ENCODE measurements around the gene ST7. TPM values are rescaled to one million over a fixed set of nuclear protein-coding genes. Genes with fewer than 3 reads are reported as not detected.
A peak's percentile ranks its signal among the peaks of the same experiment; 100 is the strongest.

ST7 gene
- total RNA-seq, 2 experiments from 2014 or later: 5.2 to 5.9 TPM

DNA sequence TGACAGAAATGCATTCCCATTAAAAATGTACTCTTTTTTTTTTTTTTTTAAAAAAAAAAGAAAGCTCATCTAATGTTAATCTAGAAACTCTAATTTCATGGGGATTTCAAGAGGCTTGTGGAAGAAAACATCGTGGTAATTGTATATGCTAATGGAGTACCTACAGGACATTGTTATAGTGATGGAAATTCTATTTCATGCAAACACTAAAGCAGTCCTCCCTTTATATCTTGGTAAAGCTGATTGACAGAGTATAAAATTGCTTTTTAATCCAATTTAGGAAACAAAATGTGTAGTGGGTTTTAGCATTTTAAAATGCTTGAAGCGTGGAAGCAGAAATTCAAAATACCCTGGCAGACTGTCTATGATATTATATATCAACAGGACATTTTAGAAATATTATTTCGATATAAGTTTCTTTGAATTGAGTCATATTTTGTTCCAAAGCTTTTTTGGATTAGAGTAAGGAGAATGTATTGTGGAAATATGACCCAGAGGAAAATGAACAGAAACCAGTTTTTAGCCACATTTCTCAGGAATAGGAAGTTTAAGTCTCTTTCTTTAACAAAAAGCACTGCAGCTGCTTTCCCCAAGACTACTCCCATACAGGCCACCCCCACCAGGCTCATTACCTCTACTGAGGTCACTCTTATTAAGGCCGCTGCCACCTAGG lies 247.6 kb downstream of the ST7 start:
- ATAC-seq (no peak), DNase-seq (no peak)
- Mint-ChIP-seq H3K27me3 (ENCODE audit: low read depth) (no peaks in the 10 kb centered on the region), H3K4me3 (no peak overlapping the region), H3K27ac (no peak overlapping the region), H3K36me3 (ENCODE audit: low read depth) (no peaks in the 10 kb centered on the region), H3K4me1 (ENCODE audit: low read depth) (no peaks in the 10 kb centered on the region), H3K9me3 (ENCODE audit: insufficient read depth) (no peaks in the 10 kb centered on the region)
- ChIA-PET CTCF (interaction anchor here (1.0 to 2.3 kb wide), 2 partner anchors 12 kb away, joined by 4 to 6 read pairs; no protein-coding TSS in a partner anchor), POLR2A (no interaction called here)

DNA sequence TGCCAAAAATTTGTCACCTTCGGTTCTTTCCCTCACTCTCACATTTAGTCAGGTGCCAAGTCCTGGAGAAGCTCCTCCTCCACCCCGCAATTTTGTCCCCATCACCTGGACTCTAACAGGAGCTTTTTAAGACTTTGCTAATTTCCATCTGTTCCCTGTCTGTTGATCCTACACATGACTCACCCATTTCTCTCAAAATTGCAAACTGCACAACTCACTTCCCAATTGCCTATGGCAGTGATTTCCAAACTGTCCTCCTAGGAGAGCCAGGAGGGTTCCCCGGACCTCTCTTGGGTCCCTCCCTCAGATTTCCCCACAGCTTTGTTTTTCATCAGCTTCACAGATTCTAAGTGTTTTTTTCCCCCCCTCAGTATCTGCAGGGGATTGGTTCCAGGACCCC lies 249.2 kb downstream of the ST7 start:
- DNase-seq: no peak
- Mint-ChIP-seq H3K36me3 (ENCODE audit: low read depth) (no peaks in the 10 kb centered on the region), H3K27me3 (ENCODE audit: low read depth) (no peaks in the 10 kb centered on the region), H3K4me3 (no peak overlapping the region), H3K9me3 (ENCODE audit: insufficient read depth) (no peaks in the 10 kb centered on the region), H3K27ac (no peak overlapping the region), H3K4me1 (ENCODE audit: low read depth) (no peaks in the 10 kb centered on the region)
- no peak for ATAC-seq
- POLR2A ChIA-PET: no interaction called here
- CTCF ChIA-PET: interaction anchor here (2.3 kb wide), 1 partner anchor 10 kb away, joined by 6 read pairs; no protein-coding TSS in a partner anchor

DNA sequence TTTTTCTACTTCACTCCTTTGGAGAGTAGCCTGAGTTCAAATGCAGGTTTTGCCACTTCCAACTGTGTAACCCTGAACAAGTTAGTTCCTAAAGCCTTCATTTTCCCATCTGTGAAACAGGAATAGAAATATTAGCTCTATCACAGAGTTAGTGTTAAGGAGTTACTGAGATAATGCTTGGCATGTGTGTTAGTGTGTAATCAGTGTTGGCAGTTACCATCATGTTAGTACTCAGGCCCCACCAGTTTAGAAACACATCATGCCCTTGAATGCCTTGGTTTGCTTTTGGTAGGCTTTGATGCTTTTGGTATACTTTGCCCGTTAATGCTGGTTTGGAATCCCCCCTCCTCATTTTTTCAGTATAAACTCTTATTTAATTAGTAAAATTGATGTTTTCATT lies 249.9 kb downstream of the ST7 start:
- H3K4me1 Mint-ChIP-seq (ENCODE audit: low read depth): no peaks in the 10 kb centered on the region
- ChIA-PET CTCF (interaction anchor here (2.3 kb wide), 1 partner anchor 10 kb away, joined by 6 read pairs; no protein-coding TSS in a partner anchor), POLR2A (no interaction called here)
- no peak overlapping the region for H3K4me3 Mint-ChIP-seq
- ATAC-seq (no peak), DNase-seq (no peak)
- no peaks in the 10 kb centered on the region for H3K27me3 Mint-ChIP-seq (ENCODE audit: low read depth)
- no peaks in the 10 kb centered on the region for H3K9me3 Mint-ChIP-seq (ENCODE audit: insufficient read depth)
- H3K27ac Mint-ChIP-seq: no peak overlapping the region
- H3K36me3 Mint-ChIP-seq (ENCODE audit: low read depth): no peaks in the 10 kb centered on the region

DNA sequence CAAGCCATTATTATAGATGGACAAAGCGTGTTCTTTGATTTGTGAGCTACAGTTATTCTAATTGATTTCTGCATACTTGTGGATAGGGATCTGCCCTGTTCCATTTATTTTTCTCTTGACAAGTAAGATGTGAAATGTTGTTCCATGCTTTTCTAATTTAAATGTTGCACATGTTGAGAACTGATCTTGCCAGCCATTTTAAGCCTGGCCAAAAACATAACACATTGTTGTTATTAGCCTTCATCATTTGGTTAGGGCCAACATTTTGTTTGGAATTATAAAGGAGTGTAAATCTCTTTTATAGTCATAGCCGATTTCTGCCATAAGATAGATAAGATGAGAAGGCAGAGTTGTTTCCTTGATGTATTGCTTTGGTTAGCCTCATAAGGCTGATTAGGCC lies 252.6 kb downstream of the ST7 start:
- no peaks in the 10 kb centered on the region for H3K36me3 Mint-ChIP-seq (ENCODE audit: low read depth)
- H3K4me3 Mint-ChIP-seq: no peak overlapping the region
- ChIA-PET CTCF (no interaction called here), POLR2A (no interaction called here)
- no peaks in the 10 kb centered on the region for H3K27me3 Mint-ChIP-seq (ENCODE audit: low read depth)
- ATAC-seq (no peak), DNase-seq (no peak)
- no peaks in the 10 kb centered on the region for H3K9me3 Mint-ChIP-seq (ENCODE audit: insufficient read depth)
- no peak overlapping the region for H3K27ac Mint-ChIP-seq
- H3K4me1 Mint-ChIP-seq (ENCODE audit: low read depth): no peaks in the 10 kb centered on the region

DNA sequence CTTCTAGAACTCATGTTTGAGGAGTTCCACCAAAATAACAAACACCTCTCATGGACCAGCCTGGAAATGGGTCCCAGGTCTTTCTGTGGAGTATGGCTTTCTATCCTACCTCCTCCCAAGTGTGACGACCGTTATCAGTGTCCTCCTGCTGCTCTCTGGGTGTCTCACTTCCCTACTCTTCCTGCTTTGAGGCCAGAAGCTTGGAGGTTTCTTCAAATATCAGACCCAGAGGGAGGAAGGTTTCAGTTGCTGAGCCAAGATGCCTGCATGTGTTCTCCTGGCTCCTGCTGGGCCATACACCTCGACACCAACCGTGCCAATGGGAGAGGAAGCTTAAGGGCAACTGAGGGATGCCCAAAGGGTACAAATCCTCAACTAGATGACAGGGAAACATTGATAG lies 255.0 kb downstream of the ST7 start:
- H3K9me3 Mint-ChIP-seq (ENCODE audit: insufficient read depth): no peaks in the 10 kb centered on the region
- no peak overlapping the region for H3K27ac Mint-ChIP-seq
- POLR2A ChIA-PET: no interaction called here
- no peak for ATAC-seq
- H3K27me3 Mint-ChIP-seq (ENCODE audit: low read depth): no peaks in the 10 kb centered on the region
- H3K4me1 Mint-ChIP-seq (ENCODE audit: low read depth): no peaks in the 10 kb centered on the region
- CTCF ChIA-PET: no interaction called here
- no peaks in the 10 kb centered on the region for H3K36me3 Mint-ChIP-seq (ENCODE audit: low read depth)
- H3K4me3 Mint-ChIP-seq: no peak overlapping the region
- DNase-seq: no peak

DNA sequence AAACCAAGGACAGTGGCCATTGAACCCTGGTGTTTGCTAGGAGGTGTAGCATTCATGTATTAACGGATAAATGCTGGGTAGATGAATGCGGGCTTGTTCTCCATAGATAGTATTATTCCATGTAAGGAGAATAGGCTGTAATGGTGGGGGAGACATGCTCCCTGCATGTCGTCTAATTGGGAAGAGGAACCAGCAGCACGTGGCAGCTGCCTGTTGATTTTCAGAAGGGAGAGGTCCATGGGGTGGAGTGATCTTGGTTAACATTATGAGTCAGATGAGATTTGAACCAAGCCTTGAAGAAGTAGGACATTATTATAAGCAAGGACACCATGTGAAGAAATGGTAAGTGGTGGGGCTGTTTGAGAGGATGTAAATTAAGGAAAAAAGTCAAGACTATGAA lies 257.1 kb downstream of the ST7 start:
- DNase-seq: no peak
- CTCF ChIA-PET: no interaction called here
- POLR2A ChIA-PET: no interaction called here
- no peak for ATAC-seq
- Mint-ChIP-seq H3K27ac (no peak overlapping the region), H3K9me3 (ENCODE audit: insufficient read depth) (no peaks in the 10 kb centered on the region), H3K36me3 (ENCODE audit: low read depth) (no peaks in the 10 kb centered on the region), H3K4me3 (no peak overlapping the region), H3K4me1 (ENCODE audit: low read depth) (no peaks in the 10 kb centered on the region), H3K27me3 (ENCODE audit: low read depth) (no peaks in the 10 kb centered on the region)

DNA sequence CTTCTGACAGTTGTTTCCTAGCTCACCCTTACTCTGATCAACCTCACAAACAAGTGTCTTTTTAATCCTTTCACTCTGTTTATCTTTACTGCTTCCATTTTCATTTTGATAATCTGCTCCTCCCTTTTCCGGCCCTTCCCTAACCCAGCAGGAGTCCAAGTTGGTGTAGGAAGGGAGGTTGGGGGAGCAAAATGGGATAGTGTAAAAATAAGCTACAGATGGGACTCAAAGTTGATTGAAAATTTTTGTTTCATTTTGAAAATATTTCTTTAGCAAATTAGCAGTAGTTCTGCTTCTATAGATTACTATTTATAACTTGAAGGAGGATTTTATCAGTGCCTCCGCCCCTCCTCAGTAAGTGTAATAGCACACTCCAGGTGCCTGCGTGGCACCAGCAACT lies 257.6 kb downstream of the ST7 start:
- ATAC-seq (no peak), DNase-seq (no peak)
- Mint-ChIP-seq H3K36me3 (ENCODE audit: low read depth) (no peaks in the 10 kb centered on the region), H3K27ac (no peak overlapping the region), H3K4me1 (ENCODE audit: low read depth) (no peaks in the 10 kb centered on the region), H3K9me3 (ENCODE audit: insufficient read depth) (no peaks in the 10 kb centered on the region), H3K4me3 (no peak overlapping the region), H3K27me3 (ENCODE audit: low read depth) (no peaks in the 10 kb centered on the region)
- ChIA-PET CTCF (no interaction called here), POLR2A (no interaction called here)

DNA sequence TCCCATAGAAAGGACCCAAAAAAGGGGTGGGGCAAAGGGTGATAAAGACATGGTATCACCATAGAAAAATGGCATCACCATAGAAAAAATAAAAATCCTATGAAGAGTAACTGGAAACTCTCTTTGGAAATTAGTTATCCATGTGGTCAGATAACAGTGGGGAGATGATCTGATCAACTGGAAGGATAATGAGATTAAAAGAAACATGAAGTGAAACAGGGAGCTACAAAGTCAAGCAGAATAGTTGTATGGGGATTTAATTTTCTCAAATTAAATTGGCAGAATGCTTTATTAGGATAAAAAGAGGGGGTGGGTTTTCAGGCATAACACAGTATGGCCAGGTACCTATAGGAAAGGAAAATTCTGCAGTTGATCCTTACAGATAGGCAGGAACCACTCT lies 258.3 kb downstream of the ST7 start:
- no peaks in the 10 kb centered on the region for H3K36me3 Mint-ChIP-seq (ENCODE audit: low read depth)
- H3K4me3 Mint-ChIP-seq: no peak overlapping the region
- no peaks in the 10 kb centered on the region for H3K9me3 Mint-ChIP-seq (ENCODE audit: insufficient read depth)
- no peaks in the 10 kb centered on the region for H3K27me3 Mint-ChIP-seq (ENCODE audit: low read depth)
- CTCF ChIA-PET: no interaction called here
- no peak overlapping the region for H3K27ac Mint-ChIP-seq
- no peak for DNase-seq
- POLR2A ChIA-PET: no interaction called here
- no peaks in the 10 kb centered on the region for H3K4me1 Mint-ChIP-seq (ENCODE audit: low read depth)
- no peak for ATAC-seq

DNA sequence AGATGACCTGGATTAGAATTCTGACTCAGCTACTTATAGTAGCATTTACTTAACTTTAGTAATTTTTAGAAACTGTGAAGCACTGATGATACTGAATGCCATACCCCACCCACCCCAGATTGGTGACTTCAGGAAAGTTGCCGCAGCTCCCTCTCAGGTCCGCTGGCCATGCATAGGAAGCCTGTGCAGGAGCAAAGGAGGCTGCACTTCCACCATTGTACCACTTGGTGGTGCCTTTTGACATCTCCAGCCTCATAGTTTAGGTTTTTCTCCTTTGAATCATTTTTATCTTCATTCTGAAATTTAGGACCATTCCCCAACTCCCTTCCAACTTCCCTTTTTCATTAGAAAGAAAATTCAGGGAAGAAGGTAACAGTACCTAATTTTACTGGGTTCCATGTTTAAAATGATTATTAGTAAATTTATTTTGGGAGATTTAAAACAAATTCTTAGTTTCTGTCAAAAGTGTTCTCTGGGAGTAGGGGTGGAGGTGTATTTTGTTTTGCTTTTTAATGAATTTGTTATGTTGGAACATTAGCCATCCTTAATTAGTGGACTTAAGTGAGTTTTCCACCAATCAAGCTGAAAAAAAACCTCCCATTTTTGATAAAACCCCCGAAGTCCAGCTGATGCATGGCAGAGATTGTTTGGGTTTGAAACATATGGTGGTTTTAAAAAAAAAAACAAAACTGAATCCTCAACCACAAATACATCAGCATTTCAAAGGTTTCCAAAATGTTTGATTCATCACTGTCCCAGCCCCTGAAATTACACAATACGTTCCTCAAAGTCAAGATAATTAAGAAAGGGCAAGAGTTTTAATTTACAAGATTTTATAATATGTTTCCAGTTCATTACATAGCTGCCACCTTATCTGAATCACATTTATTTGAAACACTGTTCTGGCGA lies 259.9 kb downstream of the ST7 start:
- CTCF ChIA-PET: interaction anchor here (0.7 to 1.3 kb wide), 5 partner anchors 9 to 18 kb away, joined by 3 to 6 read pairs (median 4); no protein-coding TSS in a partner anchor
- ATAC-seq: peak; percentile 53

DNA sequence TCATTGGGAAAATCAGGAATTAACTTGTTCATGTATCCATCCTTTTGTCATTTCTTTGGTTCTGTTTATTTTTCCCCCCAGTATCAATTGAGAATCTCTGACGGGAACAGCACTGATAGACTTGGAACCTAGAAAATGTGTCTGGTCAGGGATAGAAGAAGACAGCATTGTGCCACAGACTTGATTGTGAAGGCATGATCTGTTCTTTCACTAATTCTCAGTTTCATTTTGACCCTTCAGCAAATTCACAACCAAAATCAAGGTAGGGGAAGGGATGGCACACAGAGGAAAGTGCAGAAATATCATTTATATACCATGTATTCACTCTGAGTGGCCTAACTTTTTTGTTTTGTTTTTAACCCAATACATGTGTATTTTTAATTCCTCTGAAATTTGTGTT lies 262.7 kb downstream of the ST7 start:
- Mint-ChIP-seq H3K27me3 (ENCODE audit: low read depth) (no peaks in the 10 kb centered on the region), H3K4me3 (no peak overlapping the region), H3K27ac (no peak overlapping the region), H3K9me3 (ENCODE audit: insufficient read depth) (no peaks in the 10 kb centered on the region), H3K4me1 (ENCODE audit: low read depth) (no peaks in the 10 kb centered on the region), H3K36me3 (ENCODE audit: low read depth) (no peaks in the 10 kb centered on the region)
- ATAC-seq: no peak
- POLR2A ChIA-PET: no interaction called here
- CTCF ChIA-PET: no interaction called here
- no peak for DNase-seq

More for the DNA sequence above, 259.9 kb downstream of the ST7 start:
- Mint-ChIP-seq H3K36me3 (ENCODE audit: low read depth) (no peaks in the 10 kb centered on the region), H3K4me1 (ENCODE audit: low read depth) (no peaks in the 10 kb centered on the region), H3K9me3 (ENCODE audit: insufficient read depth) (no peaks in the 10 kb centered on the region), H3K4me3 (no peak overlapping the region), H3K27ac (no peak overlapping the region), H3K27me3 (ENCODE audit: low read depth) (no peaks in the 10 kb centered on the region)
- DNase-seq: peak; percentile 48
- POLR2A ChIA-PET: no interaction called here

DNA sequence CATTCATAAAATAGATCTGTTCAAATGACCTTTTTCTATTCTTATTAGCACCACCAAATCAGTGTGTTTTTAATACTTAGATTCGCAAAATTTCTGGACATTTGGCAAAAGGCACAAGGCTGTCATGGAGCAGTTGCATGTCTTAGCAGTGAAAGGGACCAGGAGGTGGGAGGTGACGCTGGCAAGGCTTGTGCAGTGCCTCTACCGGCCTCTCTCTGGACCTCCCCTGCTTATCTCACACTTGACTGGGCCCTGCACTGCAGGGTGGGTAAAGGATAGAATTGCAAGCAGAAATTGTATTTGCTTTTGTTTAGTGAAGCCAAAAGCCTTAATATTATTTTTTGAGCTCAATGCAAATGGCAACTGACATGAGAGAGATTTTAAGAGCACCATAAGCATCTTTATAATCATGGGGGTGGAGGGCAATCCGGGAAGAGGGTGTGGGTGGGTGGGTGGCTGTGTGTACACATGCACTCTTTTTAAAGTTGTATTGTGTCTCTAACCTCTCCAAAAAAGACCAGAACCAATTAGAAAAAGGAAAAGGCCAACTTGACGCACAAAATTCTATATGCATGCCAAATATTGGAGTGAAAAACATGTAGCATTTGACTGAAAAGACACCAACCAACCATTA lies 263.3 kb downstream of the ST7 start:
- H3K9me3 Mint-ChIP-seq (ENCODE audit: insufficient read depth): no peaks in the 10 kb centered on the region
- H3K4me1 Mint-ChIP-seq (ENCODE audit: low read depth): no peaks in the 10 kb centered on the region
- ChIA-PET CTCF (no interaction called here), POLR2A (no interaction called here)
- DNase-seq (no peak), ATAC-seq (no peak)
- no peak overlapping the region for H3K27ac Mint-ChIP-seq
- no peaks in the 10 kb centered on the region for H3K27me3 Mint-ChIP-seq (ENCODE audit: low read depth)
- H3K4me3 Mint-ChIP-seq: no peak overlapping the region
- H3K36me3 Mint-ChIP-seq (ENCODE audit: low read depth): no peaks in the 10 kb centered on the region
